CD1c-positive myeloid dendritic cell (primary cell): Measurements from ENCODE around the gene PPIL1.

ENCODE experiments used
- DNase-seq: peaks from one replicate; pipeline ENCODE4 v3.0.0-alpha.2; 2016; ENCODE audit errors: extremely low spot score

The PPIL1 gene

DNA sequence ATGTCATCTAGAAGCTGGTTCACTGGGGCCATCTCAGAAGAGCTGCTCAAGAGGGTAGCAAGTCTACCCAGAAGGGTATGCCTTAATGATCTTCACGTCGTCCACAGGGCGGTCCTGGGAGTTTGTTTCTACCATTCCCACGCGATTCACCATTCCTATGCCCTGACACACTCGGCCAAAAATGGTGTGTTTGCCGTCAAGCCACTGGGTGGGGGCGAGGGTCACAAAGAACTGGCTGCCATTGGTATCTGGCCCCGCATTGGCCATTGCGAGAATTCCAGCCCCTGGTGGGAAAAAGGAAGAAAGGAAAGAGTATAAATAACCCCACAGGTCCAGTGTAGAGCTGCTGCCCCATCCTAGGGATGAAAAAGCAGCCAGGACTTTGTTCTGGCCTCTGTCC, 18.9 kb downstream of the PPIL1 start:
- no peak for DNase-seq

DNA sequence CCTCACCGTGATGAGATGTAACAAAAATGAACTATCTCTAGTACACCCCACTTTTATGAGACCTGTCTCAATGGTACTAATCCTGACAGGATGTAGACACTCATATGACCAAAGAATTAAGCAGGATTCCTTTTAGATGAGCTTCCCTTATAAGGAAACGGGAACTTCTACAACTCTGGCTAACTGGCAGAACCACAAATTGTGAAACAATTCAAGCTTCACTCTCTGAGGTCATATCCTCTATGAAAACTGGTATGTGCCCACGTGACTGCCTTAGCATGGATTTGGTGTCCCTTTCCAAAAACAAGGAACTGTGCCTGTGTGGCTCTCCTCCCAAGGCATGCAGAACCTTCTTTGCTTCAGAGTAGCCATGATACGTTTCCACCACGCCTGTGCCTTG, 21.3 kb downstream of the PPIL1 start:
- peak; percentile 94 for DNase-seq

DNA sequence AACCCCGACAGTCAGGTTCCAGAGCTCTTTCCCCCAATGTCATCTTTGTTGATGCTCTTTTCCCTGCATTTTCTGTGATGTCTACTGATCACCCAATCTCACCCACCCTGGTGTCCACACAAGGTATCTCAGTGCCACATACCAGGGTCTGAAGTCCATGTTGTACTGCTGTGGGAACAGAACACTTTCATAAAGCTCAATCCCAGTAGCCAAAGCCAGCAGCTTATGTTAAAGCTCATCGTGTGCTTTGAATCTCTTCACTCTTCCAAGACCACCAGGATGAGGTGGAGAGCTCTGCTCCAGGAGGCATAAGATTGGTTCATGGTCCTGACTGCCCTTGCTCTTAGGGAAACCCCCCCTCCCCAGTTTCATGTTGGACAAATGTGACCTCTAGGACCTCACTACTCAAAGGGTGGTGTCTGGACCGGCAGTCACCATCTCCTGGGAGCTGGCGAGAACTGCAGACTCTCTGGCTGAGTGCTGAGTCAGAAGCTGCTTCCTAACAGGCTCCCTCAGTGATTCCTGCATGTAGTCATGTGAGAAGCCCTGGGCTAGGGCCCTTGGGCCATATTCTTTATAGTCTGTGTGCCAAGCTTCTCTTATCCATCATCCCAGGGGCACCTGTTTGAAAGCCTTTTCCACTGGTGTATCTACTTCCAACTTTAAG, 22.0 kb downstream of the PPIL1 start:
- peak; percentile 24 for DNase-seq

DNA sequence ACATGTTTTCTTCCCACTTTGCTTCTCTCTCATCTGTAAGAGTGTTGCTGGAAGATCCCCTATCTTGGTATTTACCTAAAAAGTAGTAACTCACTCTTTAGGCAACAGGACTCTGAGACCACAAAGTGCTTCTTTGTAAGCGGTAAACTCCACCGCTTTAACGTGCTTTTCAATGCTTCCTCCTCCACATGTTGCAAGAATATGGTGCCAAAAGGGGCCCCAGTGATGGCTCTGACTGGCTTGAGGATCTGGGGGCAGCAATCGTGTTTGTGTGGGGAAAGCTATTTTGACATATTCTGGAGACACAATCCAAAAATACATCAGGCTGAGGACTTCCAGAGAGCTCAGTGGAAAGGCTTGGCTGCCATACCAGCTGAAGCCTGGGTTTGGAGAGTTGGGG, 23.0 kb downstream of the PPIL1 start:
- no peak for DNase-seq

DNA sequence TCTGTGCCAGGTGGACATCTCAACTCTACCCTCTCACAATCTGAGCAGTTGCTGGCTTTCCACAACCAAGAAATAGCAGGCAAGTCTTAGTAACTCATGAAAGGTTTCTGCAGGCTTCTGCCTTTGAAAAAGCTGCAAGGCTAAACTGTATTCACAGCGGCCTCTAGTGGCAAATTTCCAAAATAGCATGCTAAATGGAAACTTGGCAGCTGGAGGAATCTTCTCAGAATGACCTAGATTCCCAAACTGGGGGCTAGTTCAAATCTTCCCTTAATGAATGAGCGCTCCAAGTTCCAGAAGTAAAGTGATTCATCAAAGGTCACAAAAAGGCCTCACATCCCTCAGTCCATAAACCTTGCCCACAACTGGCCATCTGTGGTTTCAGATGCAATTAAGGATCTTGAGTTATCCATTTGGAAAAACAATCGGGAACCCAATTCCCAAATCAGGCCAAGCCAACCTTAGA, 23.4 kb downstream of the PPIL1 start:
- peak; percentile 85 for DNase-seq

DNA sequence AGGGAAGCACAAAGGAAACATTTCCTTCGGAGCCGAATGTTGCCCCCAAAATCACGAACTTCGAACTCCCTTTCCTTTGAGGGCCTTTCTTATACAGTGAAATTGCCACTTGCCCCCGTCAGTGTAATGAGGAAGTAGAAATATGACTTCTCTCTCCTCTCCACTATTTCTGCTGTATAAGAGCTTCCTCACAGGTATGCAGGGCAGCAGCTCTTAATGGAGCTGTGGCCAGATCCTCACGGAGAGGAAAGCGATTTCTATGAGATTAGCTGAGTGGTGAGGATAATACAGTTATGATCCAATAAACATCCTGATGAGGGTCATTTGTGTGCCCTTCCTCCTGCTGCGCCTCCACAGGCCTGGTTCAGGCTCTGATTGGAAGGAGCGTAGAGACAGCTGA, 24.6 kb downstream of the PPIL1 start:
- DNase-seq, result peak; percentile 23

DNA sequence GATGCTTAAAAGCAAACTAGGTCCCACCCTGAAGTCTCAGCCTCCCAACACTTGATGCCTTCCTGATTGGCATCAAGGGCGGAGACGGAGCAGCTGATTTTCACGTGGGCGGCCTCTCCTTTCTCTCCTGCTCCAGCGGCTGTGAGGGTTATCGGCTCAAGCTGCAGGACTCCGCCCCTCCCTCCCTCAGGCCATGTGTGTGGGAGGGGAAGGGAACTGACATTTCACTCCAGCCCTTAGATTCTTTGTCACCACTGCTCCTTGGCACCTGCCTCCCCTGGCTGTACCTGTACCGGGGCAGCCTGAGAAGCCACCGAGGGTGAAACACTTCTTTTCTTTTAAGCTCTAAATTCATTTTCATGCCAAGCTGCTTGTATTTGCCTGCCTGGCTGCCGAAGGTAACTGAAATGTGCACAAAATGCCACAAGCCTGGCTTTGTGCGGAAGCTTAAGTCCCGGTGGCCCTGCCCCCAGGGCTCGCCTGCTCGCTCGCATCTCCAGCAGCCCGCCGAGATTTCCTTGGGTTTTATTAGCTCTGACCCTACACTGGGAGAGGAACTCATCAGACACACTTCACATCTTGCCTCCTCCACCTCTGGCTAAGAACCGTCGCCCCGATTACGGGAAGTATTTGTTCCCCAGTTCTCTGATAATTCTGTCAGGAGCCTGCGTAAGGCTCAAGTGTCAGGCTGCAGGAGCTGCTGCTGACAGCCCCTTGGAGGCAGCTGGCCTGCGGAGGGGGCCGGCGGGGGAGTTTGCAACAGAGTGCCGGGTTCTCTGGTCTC, 25.8 kb downstream of the PPIL1 start:
- peak; percentile 85 for DNase-seq

DNA sequence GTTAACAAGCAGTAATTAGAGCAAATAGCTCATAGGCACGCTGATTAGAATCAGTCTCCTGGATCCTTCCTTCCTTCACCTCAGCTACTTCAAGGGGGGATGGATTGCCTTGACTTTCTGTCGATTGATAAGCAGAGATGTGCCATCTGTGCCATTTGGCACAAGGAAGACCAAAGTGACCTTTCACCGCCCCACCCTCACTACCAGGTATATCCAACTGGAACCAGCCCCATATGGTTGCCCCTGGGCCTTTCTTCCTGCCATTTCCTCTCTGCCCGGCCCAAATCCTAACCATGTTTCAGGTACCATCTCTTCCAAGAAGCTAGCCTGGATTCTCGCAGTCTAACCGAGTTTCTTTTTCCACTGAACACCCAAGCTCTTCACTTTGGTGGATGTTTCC, 26.6 kb downstream of the PPIL1 start:
- no peak for DNase-seq

DNA sequence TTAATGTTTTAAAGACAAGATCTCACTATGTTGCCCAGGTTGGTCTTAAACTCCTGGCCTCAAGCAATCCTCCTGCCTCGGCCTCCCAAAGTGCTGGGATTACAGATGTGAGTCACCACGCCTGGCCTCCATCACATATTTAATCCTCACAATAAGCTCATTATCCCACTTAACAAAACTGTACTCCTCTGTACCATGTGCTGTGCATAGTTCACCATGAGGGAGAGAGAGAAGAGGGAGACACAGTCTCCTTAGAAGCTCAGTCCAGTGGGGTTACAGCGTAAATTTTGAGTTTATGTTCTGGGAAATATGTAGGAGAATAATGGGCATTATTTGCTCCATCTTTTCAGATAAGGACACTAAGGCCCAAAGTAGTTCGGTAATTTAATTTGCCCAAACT, 27.5 kb downstream of the PPIL1 start:
- DNase-seq, result no peak

DNA sequence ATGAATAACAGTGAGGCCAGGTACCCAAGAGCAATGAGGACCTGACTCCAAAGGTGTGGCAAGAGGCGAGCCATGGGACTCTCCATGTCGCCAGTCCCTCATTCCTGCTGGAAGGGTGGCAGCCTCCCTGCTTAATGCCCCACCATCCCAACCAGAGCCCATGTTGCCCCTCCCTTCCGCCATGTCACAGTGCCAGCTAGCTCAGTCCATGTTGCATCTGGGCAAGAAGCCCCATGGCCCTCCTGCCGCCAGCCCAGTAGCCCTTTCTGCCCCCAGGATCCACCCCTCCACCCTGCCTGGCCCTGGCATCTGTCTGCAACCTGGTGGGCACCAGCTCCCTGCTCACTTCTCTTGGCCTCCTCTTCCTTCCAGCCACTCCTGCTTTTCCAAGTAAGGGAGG, 29.4 kb downstream of the PPIL1 start:
- DNase-seq, result no peak

DNA sequence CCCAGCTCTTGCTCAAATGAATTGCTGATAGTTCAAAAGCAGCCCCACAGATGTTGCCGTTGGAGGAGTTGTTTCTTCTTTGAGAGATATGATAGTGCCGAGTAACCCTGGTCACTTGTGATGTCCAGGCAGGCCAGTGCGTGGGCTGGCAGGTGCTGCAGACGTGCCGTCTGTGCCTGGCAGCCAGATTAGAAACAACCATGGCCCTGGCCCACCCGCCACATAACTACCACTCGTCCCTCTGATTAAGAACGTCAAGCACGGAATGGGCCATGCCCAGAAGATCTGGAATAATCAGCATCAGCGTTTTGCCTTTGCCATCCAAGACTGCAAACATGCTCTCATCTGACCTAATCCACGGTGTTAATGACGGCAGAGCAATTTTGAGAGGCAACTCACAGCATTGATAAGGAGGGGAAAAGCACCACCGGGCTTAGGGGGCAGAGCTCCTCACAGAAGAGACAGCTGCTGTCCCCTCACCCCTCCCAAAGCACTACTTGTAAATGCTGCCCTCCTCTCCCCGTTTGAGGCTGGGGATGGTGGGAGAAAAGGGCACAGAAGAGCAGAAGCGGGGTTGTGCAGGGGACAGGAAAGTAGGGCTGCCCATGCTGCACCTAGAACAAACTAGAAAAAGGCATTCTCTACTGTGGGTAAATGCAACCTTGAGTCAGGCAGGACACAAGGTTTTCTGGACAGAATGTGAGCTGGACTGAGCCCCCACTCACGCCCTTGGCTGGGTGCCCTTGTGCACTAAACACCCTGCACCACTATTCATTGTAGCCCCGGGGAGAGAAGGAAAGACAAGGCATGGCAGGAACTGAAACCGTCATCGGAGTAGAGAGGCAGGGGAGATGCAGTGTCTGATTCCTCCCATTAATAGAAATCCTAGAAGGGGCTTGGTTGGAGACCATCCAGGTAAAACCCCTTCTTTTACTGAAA, 30.1 kb downstream of the PPIL1 start:
- no peak for DNase-seq

DNA sequence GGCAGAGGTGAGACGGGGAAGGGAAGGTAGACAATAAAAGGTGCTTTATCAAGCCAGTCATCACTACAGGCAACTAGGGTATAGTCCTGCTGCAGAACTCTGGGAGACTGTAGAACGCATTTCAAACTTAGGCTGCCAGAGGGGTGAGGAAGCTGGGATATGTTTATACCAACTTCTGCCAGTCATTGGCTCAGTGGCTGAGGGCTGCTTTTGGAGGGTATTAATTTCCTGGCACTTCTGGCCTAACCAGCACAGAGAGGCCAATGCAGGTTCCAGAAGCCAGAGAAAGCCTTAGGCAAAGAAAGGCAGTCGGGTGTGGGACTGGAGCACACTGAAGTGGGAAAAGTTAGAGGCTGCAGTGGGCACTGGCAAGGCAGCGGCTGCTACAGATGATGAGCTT, 31.4 kb downstream of the PPIL1 start:
- DNase-seq, result no peak

DNA sequence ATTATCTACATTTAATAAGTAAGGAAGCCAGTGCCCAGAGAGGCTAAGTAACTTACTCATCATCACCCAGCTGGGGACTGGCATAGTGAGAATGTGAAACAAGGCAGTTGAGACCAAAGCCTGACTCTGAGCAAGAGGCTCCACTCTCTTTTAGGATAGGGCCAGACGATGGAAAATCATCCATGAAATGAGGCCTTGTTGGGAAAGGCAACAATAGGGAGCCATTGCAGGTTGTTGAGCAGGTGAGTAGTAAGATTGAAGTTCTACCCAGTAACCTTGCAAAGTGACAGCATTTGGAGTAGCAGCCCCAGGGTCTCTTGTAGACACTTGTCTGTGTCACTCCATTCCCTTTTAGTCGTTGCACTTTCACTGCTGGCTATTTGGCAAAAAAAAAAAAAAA, 32.8 kb downstream of the PPIL1 start:
- no peak for DNase-seq

DNA sequence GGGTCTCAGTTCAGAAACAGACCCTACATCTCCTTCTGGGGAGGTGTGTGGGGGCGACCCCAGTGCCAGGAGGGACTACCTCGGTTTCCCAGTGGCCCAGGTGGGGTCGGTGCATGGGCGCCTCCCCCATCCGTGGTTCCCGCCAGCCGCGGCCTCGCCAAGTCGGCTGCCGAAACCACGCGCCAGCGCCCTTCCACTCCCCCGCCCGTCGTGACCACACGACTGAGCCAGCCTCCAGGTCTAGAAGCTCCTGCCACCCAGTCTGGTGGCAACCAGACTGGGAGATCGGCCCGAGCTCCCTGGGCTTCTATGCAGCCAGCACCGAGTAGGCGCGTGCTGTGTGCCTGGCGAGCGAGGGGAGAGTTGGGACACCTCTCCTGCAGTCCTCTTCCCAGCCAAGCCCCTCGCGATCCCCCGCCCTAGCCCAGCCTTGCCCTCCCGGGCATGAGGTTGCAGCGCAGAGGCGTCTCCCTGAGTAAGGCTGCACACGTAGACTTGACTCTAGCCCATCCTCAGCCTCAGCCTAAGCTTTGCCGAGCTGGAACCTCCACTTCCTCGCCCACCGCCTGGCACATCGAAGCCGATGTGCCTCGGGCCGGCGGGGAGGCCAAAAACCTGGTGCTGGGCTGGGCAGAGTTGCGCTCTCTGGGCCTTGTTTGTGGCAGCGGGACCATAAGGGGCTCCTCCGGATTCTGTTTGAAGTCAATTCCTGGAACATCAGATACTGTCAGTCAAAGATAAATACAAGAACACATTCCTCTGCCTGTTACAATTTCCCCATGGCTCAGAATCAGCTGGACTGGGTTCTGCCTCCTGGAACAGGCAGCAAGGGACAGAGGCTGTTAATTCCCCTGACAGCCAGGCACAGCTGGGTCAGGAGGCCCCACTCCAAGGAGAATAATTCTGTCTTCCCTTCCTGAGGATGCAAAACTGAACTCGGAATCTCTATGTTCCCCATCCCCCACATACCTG, 33.9 kb downstream of the PPIL1 start:
- DNase-seq, result no peak

DNA sequence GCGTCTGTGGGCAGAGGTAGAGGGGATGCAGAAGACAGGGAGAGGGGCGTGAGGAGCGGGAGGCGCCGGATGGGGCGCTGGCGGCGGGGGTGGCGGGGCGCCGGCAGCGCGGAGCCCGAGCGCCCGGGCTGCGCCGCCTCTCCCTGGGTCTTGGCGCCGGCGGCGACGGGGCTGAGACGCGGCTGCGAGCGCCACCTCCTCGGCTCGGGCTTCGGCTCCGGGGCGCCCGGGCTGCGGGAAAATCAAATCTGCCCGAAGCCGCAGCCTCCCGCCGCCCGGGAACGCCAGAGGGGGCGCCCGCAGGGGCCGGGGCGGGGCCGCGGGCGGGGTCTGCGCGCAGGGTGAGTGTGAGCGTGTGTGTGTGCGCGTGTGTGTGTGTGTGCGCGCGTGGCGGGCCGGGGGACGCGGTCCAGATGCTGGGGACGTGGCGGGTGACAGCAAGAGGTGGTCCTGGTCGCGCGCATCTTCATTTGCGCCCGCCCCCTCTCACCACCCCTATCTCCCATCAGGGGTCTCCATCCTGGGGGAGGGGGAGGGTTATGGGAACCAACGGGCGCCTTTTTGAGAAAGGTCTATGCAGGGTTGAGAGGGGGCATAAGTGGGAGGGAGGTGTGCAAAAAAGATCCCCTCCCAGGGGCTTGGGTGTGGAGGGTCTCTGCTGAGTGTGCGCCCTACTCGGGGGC, 34.7 kb downstream of the PPIL1 start:
- peak; percentile 34 for DNase-seq

DNA sequence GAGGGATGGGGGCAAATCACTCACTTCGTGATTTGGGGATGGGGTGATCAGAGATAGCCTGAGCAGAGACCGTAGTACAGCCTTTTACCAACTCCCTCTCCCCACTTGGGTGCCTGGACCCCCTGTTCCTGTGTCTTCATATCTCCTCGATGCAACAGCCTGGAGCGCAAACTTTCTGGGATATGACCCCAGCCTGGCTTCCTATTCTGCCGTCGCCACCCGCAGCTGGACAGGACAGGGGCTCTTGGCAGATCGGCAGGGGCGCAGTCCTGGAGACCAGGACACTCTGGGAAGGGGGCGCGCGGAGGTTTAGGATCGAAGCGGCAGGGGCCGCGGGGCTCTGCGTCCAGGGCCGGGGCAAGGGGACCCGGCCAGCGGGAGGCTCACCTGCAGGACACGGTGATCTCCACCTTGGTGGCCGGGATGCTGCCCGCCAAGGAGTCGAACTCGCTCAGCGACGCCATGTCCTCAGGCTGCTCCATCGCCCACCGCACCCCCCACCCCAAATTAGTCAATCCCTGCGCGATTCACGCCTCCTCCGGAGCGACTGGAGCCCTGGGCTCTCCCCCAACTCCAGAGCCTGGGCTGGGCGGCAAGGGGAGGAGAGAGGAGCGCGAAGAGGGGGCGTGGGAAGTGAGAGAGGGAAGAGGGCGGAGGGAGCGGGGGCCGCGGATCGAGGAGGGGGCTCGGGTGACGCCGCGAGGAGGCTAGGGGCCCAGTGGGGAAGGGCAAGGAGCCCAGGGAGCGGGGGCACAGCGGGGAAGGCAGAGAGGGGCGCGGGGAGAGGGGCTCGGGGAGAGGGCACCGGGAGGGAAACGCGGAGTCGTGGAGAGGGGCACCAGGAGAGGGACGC, 35.5 kb downstream of the PPIL1 start, which contains the start of gene CPNE5:
Gene CPNE5, minus strand, starts transcription at position 549 of the 853 bp plus-strand sequence. Its CDS starts 67 bp downstream, at position 482.
- no peak for DNase-seq

DNA sequence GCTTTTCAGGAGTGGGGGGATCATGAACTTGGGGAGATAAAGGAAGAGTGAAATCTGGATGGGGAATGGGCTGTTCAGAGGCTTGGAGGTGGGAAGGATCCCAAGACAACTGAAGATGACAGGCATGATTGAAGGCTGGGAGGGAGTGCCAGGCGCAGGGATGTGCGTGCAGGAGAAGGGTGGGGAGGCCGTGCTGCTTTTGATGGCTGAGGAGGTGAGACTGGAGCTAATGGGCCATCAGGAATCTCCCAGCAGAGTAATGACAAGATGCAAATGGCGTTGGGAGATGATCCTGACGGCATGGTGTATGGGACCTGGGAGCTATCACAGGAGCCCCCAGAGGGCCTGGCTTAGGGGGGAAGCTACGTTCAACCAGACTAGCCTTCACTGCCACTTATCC, 36.9 kb downstream of the PPIL1 start:
- no peak for DNase-seq

DNA sequence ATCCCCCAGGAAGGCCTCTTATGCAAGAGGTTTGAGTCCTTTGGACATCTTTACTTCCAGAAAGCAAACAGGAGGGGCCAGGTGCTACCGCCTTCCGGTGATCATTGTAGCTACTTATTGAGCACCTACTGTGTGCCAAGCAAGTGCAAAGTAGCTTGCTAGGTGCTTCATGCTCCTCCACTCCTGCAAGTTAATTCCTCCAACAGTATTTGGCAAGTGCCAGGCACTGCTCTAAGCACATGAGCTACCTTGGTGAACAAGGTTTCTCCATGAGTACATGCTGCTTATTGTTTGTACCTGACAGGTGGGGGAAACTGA, 37.6 kb downstream of the PPIL1 start:
- DNase-seq, result no peak
